LNCaP clone FGC (cell line): ENCODE data around the gene FILIP1L.

Source experiments
- DNase-seq: peaks from one replicate; pipeline ENCODE4 v3.0.0-alpha.2; 2011; ENCODE audit warnings: low read depth
- H3K4me3 ChIP-seq: 2 replicates; pipeline ENCODE4 v1.5.1; 2011; ENCODE audit warnings: mild to moderate bottlenecking, low read depth, low read length, control low read depth
- TF ChIP-seq, protein P1 (sequence below): IDR thresholded peaks from 2 replicates; pipeline ENCODE4 v1.5.1; 2012; ENCODE audit warnings: mild to moderate bottlenecking; ENCODE audit not compliant: control insufficient read depth, insufficient read depth; ENCODE audit errors: extremely low read depth

Gene FILIP1L

DNA sequence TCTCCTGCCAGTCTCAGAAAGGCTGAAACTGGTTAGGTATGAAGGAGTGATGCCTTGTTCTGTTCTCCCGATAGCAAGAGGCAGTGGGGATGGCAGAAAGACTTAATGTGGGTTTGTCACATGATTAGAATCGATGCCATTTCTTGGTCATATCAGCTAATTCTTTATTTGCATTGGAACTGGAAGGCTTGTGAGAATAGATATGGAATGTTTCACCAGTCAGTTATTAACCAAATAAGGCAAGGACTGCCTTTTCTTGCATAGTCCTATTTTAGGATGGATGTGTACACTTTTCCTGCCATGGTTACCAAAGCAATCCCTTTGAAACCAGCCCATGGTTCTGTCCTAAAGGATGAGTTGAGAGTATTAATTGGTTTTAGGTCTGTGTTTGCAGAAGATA, 33.7 kb downstream of the FILIP1L start:
- no peak for DNase-seq
- TF ChIP-seq, protein P1, sequence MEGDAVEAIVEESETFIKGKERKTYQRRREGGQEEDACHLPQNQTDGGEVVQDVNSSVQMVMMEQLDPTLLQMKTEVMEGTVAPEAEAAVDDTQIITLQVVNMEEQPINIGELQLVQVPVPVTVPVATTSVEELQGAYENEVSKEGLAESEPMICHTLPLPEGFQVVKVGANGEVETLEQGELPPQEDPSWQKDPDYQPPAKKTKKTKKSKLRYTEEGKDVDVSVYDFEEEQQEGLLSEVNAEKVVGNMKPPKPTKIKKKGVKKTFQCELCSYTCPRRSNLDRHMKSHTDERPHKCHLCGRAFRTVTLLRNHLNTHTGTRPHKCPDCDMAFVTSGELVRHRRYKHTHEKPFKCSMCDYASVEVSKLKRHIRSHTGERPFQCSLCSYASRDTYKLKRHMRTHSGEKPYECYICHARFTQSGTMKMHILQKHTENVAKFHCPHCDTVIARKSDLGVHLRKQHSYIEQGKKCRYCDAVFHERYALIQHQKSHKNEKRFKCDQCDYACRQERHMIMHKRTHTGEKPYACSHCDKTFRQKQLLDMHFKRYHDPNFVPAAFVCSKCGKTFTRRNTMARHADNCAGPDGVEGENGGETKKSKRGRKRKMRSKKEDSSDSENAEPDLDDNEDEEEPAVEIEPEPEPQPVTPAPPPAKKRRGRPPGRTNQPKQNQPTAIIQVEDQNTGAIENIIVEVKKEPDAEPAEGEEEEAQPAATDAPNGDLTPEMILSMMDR, result no peak
- no peak overlapping the region for H3K4me3 ChIP-seq

DNA sequence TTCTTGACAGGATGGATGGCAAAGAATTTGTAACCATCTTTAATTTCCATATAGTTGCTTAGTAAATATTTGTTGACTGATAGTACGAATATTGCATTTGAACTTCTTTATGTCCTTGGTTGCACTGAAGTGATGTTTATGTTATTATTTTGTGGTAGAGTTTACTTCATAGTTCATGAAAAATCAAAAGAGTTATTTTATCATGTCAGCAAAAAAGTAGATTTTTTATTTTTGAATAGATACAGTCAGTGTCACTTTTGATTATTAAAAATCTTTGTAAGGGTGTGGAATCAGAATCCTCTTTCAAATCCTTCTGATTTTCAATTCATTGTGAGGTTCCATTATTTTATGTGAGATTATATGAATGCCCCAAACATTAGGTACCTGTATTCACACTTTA, 35.0 kb downstream of the FILIP1L start:
- H3K4me3 ChIP-seq, result no peak overlapping the region
- TF ChIP-seq, protein P1, result no peak
- DNase-seq, result no peak

DNA sequence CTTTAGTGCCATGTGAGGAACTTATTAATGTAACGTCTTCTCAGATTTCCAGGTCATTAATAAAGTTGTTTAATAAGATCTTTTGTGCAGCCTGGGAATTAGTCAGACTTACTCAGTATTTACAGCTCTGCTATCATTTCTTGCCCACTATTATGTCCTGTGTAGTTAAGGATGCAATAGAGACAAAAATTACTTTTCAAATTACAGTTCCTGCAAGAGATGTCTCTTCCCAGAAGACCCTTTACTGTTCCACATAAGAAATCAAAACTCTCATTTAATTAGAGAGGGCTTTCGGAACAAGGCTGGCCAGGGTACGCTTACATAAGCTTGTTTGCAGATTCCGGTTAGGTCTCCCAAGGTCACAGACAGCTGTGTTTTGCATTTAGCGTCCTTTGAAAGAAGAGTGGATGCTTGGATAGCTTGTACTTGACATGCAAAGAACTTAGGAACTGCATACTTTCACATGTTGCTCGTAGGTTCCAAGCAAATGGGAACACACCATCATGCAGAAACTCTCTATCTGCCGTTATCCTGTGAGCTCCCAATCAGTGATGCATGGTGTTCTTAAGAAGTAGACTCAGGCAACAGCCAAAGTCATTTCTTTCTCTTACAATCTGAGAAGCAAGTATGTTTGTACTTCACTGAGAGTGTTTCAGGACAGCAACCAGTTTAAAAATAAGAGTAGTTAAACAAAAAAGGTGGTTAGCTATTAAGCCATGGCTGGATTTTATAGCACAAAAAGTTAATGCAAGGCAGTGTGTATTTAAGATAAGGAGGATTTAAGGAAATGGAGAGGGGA, 37.4 kb downstream of the FILIP1L start:
- DNase-seq, result no peak
- H3K4me3 ChIP-seq, result no peak overlapping the region
- TF ChIP-seq, protein P1, result no peak

DNA sequence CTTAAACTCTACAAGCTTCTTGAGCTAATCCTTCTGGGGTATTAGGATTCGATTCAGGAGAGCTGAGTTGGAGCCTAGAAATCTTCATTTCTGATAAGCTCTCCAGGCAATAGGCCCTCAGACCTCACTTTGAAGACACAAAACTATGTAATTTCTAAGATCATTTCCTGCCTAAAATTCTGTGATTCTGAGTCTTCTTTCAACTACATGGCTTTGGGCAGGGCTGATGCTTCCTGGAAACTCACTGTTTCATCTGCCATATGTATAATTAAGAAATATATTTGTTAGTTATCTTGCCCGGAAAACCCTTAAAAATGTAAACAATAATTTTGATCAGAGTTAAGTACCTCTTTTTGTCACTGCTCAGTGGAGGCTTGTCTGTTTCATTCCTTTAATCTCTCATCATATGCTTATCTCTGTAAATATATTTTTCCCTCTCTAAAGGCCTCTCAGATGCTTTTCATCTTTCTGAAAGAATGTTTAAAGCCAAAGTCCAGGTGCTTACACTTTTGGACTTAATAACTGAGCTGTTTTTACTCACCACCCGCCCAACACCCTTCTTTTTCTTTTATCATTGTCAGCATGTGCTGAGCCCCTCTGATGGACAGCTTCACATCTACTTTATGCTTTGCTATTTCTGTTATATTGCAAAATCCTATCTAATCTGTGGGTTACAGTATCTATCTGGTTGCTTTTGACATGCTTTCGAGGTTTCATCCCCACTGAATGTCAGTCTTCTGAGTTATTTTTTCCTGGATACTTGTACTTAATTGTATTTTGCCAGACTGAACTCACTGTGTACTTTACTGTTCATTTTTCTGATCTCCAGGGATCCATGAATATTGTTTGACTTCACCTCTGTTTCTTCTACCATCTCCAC, 38.2 kb downstream of the FILIP1L start:
- no peak overlapping the region for H3K4me3 ChIP-seq
- TF ChIP-seq, protein P1, result no peak
- DNase-seq, result no peak

DNA sequence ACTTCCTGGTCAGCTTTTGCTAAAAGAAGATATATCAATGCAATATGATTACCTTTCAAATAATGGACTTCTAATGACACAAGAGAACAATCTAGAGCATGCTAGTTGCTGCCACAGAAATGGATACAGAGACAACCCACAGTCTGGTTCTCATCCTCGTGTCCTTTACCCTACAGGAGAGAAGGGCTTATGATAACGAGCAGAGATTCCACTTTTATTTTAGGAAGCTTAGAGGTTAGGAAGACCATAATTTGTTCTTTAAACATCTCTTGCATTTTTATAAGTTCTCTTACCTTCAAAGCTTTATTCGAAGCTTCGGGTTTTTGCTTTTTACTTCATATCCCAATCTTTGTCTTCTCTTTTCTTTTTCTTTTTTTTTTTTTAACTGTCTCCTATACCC, 39.1 kb downstream of the FILIP1L start:
- no peak for DNase-seq
- no peak overlapping the region for H3K4me3 ChIP-seq
- TF ChIP-seq, protein P1, result no peak

DNA sequence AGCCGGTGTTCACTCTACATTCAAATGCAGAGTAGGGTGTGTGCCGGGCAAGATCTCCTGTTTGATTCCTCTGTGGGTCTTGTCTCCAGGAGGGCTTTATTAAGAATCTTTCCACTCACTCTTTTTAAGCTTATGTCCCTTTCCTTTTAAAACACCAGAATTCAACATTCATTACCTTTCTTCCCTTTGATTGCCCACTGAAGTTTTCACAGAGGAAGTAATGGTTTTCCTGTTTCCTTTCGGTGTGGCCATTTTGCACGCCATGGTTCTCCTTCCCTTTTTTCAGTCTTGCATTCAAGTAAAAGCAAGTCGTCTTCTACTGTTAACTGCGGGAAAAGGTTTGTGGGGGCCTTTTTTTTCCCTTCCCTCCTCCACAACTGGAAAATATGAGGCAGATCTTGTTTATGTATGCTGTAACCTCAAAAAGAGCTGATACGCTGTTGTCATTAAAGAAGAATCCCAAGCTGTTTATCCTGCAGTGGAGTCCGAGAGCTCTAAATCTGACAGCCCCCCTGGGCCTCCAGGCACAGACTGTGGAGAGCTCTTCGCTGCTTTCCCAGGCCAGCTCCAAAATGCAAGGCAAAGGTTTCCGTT, 40.5 kb downstream of the FILIP1L start:
- DNase-seq, result no peak
- TF ChIP-seq, protein P1, result no peak
- no peak overlapping the region for H3K4me3 ChIP-seq
